Stomach (tissue), 9 donors: Measurements from ENCODE around the gene TGFBR3L. TPM values are rescaled to one million over a fixed set of nuclear protein-coding genes. Genes with fewer than 3 reads are reported as not detected.
A peak's percentile ranks its signal among the peaks of the same experiment; 100 is the strongest.

Experiments
- DNase-seq, 2 donors: peaks; one replicate each; pipeline versions ENCODE4 v3.0.0 to v3.0.0-alpha.2; 2013 to 2019
- H3K27ac ChIP-seq, 5 donors: fragments of 200-600 bp in 4 of 5; sonication (generic) in 4 of 5; one replicate each; pipeline ENCODE4 v1.5.1; 2013 to 2019; ENCODE audit warnings: mild to moderate bottlenecking in 1 of 5, moderate library complexity in 1 of 5
- H3K27me3 ChIP-seq, 3 donors: fragments of 200-600 bp; sonication (generic); one replicate each; pipeline ENCODE4 v1.5.1; 2017 to 2019; ENCODE audit warnings: mixed run types in 1 of 3
- H3K36me3 ChIP-seq, 4 donors: fragments of 200-600 bp; sonication (generic); 1 replicate in 3 of 4; 2 replicates in 1 of 4; pipeline ENCODE4 v1.5.1; 2016 to 2019
- H3K4me1 ChIP-seq, 4 donors: fragments of 200-600 bp; sonication (generic); one replicate each; pipeline ENCODE4 v1.5.1; 2016 to 2019
- H3K4me3 ChIP-seq, 4 donors: fragments of 200-600 bp; sonication (generic) in 3 of 4; one replicate each; pipeline ENCODE4 v1.5.1; 2016 to 2019; ENCODE audit warnings: mild to moderate bottlenecking in 1 of 4
- H3K9me3 ChIP-seq, 4 donors: fragments of 200-600 bp; sonication (generic); one replicate each; pipeline ENCODE4 v1.5.1; 2016 to 2019
- EP300 ChIP-seq: sonication (generic); formaldehyde crosslinking; IDR thresholded peaks from one replicate; pipeline ENCODE4 v1.6.1; 2017; ENCODE audit warnings: antibody characterized with exemption
- POLR2A ChIP-seq, 4 donors: fragments of 450-650 bp; IDR thresholded peaks; one replicate each; pipeline ENCODE4 v1.6.1; 2016; ENCODE audit warnings: antibody characterized with exemption in 4 of 4, control low read depth in 2 of 4, mild to moderate bottlenecking in 1 of 4, moderate library complexity in 1 of 4
- POLR2AphosphoS5 ChIP-seq, 3 donors: sonication (generic); formaldehyde crosslinking; IDR thresholded peaks; one replicate each; pipeline ENCODE4 v1.6.1; 2016; ENCODE audit warnings: antibody characterized with exemption in 3 of 3
- WGBS, 5 donors: extraction: QIAGEN DNeasy Blood & Tissue Kit in 3 of 5; methylation state at CpG; one replicate each; pipeline versions ENCODE4 v1.1.5 to v1.1.7; 2013 to 2018; 5-methylcytosine and 5-hydroxymethylcytosine counted together
- intact Hi-C: fragments of 100-400 bp; cut with DNase I; formaldehyde crosslinking; loops from one replicate; pipeline ENCODE4 v1.15.1; 2023; ENCODE audit warnings: low total_unique reads
- polyA plus RNA-seq, 3 donors: library from polyadenylated mRNA; stranded (reverse); fragments of 200-250 nt; gene quantifications; one replicate each; pipeline ENCODE4 v1.2.3, GENCODE V29; 2013
- total RNA-seq, 5 donors: library from RNA; depleted of rRNA; stranded (reverse); fragments of >200 nt; gene quantifications; one replicate each; pipeline versions ENCODE4 v1.1.0 to v1.2.3, GENCODE V29; 2014 to 2016
- TF ChIP-seq, protein P1 (sequence below), 7 experiments: fragments of 450-650 bp in 4 of 7; fragments of 200-600 bp in 3 of 7; sonication (generic) in 3 of 7; IDR thresholded peaks; one replicate each; pipeline ENCODE4 v1.5.1; 2016 to 2019; ENCODE audit warnings: antibody characterized with exemption in 7 of 7, control low read depth in 2 of 7, mild to moderate bottlenecking in 1 of 7
- donor health status: healthy with polysubstance abuse.
- donor health status: Bipolar disorder and iron deficiency.
- donor health status: healthy.

The TGFBR3L gene
- total and polyA plus RNA-seq, 8 donors: 1.5 TPM; not detected in 7

DNA sequence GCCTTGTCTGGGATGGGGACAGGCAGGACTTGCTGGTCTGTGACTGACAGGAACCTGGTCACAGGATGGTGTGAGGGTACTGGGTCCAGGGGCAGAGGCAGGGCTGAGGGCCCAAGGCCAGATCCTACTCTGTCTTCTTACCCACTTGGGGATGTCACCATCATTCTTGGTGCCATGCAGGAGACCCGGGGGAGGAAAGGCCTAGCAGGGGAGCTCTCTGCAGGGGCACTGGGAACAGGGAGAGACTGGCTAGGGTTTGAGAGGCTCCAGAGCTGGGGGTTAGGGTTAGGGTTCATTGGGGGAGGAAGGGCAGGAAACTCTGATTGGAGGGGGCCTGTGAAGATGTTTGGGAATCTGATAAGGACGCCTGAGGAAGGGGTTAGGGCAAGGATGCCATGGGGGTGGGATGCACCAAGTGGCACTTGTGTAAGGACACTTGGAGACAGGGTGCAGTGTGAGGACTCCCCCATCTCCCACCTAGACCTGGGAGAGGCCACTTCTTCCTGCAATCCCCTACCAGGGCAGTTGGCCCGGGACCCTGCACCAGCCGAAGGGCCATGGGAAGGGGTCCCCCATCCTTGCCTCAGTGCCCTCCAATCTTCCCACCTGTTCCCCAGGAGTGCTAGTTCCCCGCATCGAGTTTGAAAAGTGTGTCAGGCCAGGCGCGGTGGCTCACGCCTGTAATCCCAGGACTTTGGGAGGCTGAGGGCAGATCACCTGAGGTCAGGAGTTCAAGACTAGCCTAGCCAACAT, 47.4 kb upstream of the TGFBR3L start:
- DNase-seq: no peak
- peaks cover 0 to 80% (median 40%) of the 10 kb centered on the region in 3 donors for H3K27me3 ChIP-seq
- 77 to 89% (median 87%) methylated on average over 8 to 9 of the region's 9 CpGs for WGBS, 5 donors
- H3K4me1 ChIP-seq: peaks cover 39 to 53% (median 52%) of the 10 kb centered on the region in 4 donors
- TF ChIP-seq POLR2AphosphoS5 (IDR thresholded peaks at IDR 0.05): no peak
- TF ChIP-seq POLR2A (IDR thresholded peaks at IDR 0.05): no peak
- TF ChIP-seq, protein P1, sequence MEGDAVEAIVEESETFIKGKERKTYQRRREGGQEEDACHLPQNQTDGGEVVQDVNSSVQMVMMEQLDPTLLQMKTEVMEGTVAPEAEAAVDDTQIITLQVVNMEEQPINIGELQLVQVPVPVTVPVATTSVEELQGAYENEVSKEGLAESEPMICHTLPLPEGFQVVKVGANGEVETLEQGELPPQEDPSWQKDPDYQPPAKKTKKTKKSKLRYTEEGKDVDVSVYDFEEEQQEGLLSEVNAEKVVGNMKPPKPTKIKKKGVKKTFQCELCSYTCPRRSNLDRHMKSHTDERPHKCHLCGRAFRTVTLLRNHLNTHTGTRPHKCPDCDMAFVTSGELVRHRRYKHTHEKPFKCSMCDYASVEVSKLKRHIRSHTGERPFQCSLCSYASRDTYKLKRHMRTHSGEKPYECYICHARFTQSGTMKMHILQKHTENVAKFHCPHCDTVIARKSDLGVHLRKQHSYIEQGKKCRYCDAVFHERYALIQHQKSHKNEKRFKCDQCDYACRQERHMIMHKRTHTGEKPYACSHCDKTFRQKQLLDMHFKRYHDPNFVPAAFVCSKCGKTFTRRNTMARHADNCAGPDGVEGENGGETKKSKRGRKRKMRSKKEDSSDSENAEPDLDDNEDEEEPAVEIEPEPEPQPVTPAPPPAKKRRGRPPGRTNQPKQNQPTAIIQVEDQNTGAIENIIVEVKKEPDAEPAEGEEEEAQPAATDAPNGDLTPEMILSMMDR (IDR thresholded peaks at IDR 0.05): no peak
- TF ChIP-seq EP300: no peak
- H3K9me3 ChIP-seq: no peaks in the 10 kb centered on the region
- intact Hi-C loops: no loop called here
- H3K27ac ChIP-seq: no peak overlapping the region
- H3K36me3 ChIP-seq: peaks cover 0 to 13% (median 7%) of the 10 kb centered on the region in 4 donors
- no peak overlapping the region for H3K4me3 ChIP-seq

DNA sequence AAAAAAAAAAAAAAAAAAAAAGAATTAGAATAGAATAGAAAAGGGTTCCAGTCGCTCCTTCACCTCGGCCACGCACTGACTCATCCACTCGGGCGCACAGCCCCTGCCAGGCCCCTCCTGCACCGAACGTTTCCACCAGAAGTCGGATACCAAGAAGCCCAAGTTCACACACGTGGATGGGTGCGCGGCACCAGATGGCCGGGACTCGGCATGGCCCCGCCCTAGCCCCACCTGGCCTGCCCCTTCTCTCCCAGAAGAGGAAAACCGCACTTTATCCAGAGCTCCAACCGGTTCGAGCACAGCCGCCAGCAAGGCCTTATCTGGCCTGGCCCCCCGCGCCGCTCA, 46.3 kb upstream of the TGFBR3L start:
- Histone ChIP-seq H3K36me3 (peaks cover 0 to 10% (median 6%) of the 10 kb centered on the region in 4 donors), H3K27me3 (peaks cover 0 to 80% (median 42%) of the 10 kb centered on the region in 3 donors), H3K4me3 (peak overlapping the region; percentile 49 to 61 (median 52)), H3K4me1 (peaks cover 34 to 55% (median 50%) of the 10 kb centered on the region in 4 donors), H3K27ac (peak overlapping the region; percentile 79 to 88 (median 82)), H3K9me3 (no peaks in the 10 kb centered on the region)
- WGBS, 5 donors: 8 to 24% (median 10%) methylated on average over 18 to 21 of the region's 21 CpGs
- TF ChIP-seq POLR2AphosphoS5 (IDR thresholded peaks at IDR 0.05): no peak
- TF ChIP-seq EP300: no peak
- no peak for TF ChIP-seq POLR2A (IDR thresholded peaks at IDR 0.05)
- TF ChIP-seq, protein P1 (IDR thresholded peaks at IDR 0.05): no peak
- DNase-seq: peak; percentile 32 to 71
- intact Hi-C loops: no loop called here

DNA sequence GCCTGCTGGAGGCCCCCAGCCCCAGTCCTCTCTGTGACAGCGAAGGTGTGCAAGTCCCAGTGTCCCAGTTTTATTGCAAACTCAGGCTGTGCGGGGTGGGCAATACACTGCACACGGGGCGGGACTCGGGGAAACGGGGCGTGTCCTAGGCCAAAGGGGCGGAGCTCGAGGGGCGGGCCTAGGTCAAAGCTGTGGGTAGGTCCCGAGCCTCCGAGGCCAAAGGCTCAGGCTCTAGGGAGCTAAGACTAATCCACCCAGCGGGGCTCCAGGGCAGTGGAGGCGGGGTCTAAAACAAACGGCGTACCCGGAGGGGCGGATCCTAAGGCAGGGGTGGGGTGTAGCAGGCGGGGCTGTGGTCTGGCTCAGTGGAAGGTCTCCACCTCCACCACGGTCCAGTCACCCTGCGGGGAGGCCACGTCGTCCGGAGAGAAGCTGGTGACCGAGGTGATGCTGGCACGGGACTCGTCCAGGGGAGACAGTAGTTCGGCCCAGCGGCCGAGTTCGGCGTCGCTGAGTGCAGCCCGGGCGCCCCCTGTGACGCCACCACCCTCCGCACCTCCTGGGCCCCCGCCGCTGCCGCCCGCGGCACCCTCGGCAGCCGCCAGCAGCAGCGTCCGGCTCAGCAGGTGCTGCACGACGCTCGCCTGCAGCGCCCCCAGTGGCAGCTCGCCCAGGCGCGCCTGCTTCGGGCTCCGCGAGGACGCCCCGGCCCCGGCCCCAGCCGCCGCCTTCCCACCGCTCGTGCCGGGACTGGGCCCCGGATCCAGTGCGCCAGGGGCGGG, 45.8 kb upstream of the TGFBR3L start:
- peaks cover 40 to 61% (median 56%) of the 10 kb centered on the region in 4 donors for H3K4me1 ChIP-seq
- intact Hi-C loops: no loop called here
- peak overlapping the region; percentile 79 to 88 (median 82) for H3K27ac ChIP-seq
- DNase-seq: peak; percentile 84 to 97
- no peaks in the 10 kb centered on the region for H3K9me3 ChIP-seq
- peaks cover 6 to 80% (median 47%) of the 10 kb centered on the region in 3 donors for H3K27me3 ChIP-seq
- WGBS, 5 donors: 1 to 2% (median 2%) methylated on average over 25 to 67 of the region's 67 CpGs
- peak overlapping the region; percentile 49 to 61 (median 52) for H3K4me3 ChIP-seq
- TF ChIP-seq, protein P1 (IDR thresholded peaks at IDR 0.05): peak in 3 of 7 experiments; percentile 85 to 92 (median 91)
- no peak for TF ChIP-seq EP300
- H3K36me3 ChIP-seq: peaks cover 0 to 4% (median 1%) of the 10 kb centered on the region in 4 donors

DNA sequence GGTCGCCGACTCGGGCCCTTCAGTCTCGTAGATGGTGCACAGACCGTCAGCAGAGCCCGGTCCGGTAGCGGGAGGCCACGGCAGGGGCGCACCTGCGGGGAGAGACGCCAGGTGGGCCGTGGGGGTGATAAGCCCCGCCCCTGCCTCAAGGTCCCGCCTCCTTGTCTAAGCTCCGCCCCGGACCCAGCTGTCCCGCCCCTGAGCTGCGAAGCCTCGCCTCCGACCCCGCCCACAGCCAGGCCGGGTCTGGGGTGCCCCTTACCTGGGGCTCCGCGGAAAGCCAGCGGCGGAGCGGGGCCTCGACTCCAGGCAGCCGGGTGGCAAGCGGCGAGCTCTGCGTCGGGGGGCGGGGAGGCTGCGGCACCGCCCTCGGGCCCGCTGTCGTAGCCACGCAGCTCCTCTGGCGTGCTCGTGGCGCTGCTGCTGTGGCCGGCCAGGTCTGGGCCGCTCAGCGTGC, 45.1 kb upstream of the TGFBR3L start:
- peak overlapping the region; percentile 49 to 61 (median 52) for H3K4me3 ChIP-seq
- H3K27me3 ChIP-seq: peaks cover 8 to 80% (median 52%) of the 10 kb centered on the region in 3 donors
- intact Hi-C loops: no loop called here
- H3K9me3 ChIP-seq: no peaks in the 10 kb centered on the region
- TF ChIP-seq POLR2AphosphoS5 (IDR thresholded peaks at IDR 0.05): no peak
- TF ChIP-seq, protein P1 (IDR thresholded peaks at IDR 0.05): peak in 2 of 7 experiments; percentile 7 to 10
- TF ChIP-seq POLR2A (IDR thresholded peaks at IDR 0.05): no peak
- H3K27ac ChIP-seq: peak overlapping the region; percentile 79 to 88 (median 82)
- 1 to 5% (median 2%) methylated on average over 9 to 47 of the region's 47 CpGs; no CpG with 5 or more reads in 1 of the 5 donors for WGBS, 5 donors
- peaks cover 46 to 67% (median 62%) of the 10 kb centered on the region in 4 donors for H3K4me1 ChIP-seq
- H3K36me3 ChIP-seq: no peaks in the 10 kb centered on the region
- DNase-seq: peak; percentile 82 to 89
